Measurements from ENCODE around the gene BAG1.
A peak's percentile ranks its signal among the peaks of the same experiment; 100 is the strongest.

BAG1 gene

DNA sequence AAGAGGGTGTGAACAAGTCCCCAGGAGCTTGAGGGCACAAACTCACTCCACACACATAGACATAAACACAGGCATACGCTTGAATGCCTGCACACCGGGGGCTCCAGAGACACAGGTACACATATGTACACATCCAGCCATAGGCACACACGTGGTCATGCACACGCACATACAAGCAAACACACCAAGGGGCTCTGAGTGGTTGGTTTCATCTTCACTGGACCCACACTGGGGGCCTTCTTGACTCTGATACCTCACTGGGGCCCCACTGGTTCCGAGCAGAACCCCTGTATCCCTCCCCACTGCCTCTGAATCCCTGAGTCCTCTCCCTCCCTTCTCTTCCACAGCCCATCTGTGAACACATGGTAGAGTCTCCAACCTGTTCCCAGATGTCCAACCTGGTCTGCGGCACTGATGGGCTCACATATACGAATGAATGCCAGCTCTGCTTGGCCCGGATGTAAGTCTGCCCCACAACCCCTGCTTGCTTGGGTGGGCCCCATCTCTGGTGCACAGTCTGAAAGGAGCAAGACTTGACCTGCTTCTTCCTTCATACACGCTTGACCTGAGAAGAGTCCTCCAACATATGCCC is 18.1 kb downstream of the BAG1 start:
- DNase-seq (ENCODE audit: low read depth, low spot score): no peak
- no peak overlapping the region for H3K27ac ChIP-seq

DNA sequence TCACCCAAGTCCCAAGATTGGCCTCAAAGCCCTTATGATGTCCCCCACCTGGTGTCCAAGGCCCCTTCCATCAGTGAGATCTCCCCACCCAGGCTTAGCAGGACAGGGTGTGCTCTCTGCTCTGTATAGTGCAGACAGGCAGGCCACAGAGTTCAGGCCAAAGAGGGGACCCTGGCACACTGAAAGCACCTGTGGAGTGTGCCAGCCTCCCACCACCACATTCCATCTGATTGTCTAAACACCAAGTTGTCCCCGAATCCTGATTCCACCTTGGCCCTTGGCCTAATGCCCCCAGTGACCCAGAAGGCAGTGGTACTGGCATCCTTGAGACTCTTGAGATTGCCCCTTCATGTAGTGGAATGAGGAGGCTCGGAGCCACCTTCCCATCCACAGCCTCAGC is 19.2 kb downstream of the BAG1 start:
- no peak overlapping the region for H3K27ac ChIP-seq
- DNase-seq (ENCODE audit: low read depth, low spot score): no peak

DNA sequence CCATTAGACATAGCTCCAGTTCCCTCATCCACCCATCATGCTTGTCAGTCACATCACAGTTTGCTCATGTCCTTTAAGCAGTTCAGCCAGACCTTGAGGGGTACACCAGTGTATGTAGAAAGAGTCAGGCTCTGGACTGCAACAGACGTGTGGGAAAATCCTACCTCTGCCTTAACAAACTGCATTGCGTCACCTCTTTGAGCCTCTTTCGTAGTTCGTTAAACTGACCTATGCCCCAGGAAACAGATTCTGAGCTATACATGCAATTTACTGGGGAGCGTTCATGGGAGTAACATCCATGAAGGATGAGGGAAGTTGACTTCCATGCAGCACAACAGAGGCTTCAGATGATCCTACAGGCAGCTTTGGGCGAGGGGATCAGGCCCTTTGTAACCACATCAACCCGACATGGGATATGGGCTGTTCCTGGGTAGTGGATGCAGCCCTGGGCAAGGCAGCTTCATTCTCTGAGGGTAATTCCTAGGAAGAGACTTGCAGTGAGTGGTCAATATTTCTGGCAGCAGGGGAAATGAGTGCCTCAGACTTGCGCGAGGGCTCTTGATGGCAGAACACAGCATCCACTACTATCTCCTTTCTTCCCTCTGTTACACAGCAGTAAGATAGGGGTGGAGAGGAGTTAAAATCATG is 20.2 kb downstream of the BAG1 start:
- H3K27ac ChIP-seq: no peak overlapping the region
- DNase-seq (ENCODE audit: low read depth, low spot score): no peak

DNA sequence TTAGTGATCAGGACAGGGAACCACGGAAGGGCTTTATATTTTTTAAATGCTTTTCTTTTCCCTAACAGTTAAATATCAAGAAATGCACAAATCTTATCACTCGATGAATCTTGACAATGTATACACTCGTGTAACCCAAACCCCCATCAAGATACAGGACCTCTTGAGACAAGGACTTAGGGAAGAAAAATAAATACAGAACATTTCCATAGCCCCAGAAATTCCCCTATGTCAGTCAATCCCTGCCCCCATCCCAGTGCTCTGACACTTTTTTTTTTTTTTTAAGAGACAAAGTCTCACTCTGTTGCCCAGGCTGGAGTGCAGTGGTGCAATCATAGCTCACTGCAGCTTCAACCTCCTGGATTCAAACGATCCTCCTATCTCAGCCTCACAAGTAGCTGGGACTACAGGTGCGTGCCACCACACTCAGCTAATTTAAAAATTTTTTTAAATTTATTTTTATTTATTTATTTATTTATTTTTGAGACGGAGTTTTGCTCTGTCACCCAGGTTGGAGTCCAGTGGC is 21.8 kb downstream of the BAG1 start:
- H3K27ac ChIP-seq: no peak overlapping the region

DNA sequence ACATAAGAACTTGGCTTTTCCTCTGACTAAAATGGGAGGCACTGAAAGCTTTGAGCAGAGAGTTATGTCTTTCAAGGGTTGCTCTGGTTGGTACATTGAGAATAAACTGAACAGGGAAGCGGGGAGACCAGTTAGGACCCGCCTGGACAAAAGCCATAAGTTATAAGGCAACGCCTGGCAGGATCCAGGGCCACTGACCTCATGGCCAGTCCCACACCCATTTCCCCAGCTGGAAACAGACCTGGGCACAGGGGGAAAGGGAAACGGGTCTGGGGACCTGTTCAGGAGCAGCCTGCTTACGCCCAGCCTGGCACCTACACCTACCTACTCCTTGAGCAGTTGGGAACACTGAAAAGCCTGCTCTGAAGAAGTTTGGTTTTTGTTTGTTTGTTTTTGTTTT is 23.2 kb downstream of the BAG1 start:
- no peak for DNase-seq (ENCODE audit: low read depth, low spot score)
- no peak overlapping the region for H3K27ac ChIP-seq

More for the DNA sequence above, 21.8 kb downstream of the BAG1 start:
- no peak for DNase-seq (ENCODE audit: low read depth, low spot score)

DNA sequence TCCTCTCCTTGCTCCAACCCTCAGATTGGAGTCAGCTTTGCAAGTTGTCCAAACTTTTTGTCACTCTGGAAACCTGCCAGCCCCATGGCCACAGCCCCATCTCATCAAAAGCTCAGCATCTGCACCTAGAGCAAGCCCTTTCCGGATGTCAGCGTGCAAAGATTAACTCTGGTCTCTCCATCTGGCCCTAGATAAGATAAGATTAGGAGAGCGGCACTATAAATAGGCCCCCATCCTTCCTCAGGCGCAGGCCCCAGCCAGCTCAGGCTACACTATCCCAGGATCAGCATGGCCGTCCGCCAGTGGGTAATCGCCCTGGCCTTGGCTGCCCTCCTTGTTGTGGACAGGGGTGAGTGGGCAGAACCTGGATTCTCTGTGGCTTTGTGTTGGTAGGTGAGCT is 24.6 kb downstream of the BAG1 start, which contains the start of gene SPINK4:
Gene SPINK4, plus strand, starts transcription at position 247 of the 400 bp plus-strand sequence. Its CDS starts 42 bp downstream, at position 289.
- no peak within 1 kb of the TSS for H3K27ac ChIP-seq
- DNase-seq (ENCODE audit: low read depth, low spot score): no peak

DNA sequence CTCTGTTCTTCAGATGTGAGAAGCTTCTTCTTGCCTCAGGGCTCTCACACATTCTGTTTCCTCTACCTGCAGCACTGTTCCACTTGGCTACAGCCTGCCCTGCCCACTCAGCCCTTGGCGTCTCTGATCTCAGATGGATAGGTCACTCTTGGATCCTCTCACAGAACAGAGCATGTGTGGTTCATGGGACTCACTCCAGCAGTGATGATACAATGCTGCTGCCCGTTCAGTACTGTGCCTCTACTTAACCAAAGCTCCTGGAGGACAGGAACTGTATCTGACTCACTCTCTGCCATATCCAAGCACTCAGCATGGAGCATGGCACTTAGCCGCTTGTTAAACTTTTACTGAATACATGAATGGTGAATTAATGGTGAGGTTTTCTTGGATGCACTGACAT is 27.9 kb downstream of the BAG1 start:
- no peak for DNase-seq (ENCODE audit: low read depth, low spot score)

DNA sequence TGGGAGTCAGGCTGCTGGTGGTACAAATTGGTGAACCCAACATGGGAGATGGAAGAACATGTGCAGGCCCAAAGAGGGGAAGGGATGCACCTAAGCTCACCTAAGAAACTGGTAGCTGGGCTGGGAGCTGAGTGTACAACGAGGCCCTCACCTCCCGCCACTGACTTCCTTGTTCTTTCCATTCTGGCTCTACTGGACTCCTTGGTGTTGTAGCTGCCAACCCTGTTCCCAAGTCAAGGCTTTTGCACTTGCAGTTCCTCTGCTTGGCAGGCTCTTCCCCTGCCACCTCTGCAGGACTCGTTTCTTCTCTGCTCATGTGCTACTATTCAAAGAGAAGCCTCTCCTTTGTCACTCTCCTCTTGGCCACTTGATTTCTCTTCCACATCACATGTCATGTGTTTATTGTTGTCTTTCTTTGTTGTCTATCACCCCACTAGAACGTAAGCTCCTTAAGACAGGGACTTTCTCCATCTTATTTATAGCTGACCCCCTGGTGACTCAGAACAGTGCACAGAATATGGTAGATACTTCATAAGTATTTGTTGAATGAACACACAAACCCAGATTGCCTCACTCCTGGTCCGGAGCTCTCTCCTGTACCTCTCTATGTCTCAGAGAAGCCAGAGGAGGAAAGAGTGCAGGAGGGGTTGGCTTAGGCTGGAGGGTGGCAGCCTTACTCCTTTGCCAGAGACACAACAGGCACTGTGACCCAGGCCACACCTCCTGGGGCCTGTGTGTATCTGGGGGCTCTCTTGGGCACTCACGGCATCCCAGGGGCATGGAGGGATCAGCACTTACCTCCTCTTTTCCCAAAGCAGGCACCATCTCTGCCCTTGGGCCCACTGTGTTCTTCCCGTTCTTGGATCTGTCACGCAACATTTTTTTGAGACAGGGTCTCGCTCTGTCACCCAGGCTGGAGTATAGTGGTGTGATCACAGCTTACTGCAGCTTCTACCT is 29.7 kb downstream of the BAG1 start:
- H3K27ac ChIP-seq: peak overlapping the region; percentile 83
- DNase-seq (ENCODE audit: low read depth, low spot score): no peak

More for the DNA sequence above, 27.9 kb downstream of the BAG1 start:
- no peak overlapping the region for H3K27ac ChIP-seq

DNA sequence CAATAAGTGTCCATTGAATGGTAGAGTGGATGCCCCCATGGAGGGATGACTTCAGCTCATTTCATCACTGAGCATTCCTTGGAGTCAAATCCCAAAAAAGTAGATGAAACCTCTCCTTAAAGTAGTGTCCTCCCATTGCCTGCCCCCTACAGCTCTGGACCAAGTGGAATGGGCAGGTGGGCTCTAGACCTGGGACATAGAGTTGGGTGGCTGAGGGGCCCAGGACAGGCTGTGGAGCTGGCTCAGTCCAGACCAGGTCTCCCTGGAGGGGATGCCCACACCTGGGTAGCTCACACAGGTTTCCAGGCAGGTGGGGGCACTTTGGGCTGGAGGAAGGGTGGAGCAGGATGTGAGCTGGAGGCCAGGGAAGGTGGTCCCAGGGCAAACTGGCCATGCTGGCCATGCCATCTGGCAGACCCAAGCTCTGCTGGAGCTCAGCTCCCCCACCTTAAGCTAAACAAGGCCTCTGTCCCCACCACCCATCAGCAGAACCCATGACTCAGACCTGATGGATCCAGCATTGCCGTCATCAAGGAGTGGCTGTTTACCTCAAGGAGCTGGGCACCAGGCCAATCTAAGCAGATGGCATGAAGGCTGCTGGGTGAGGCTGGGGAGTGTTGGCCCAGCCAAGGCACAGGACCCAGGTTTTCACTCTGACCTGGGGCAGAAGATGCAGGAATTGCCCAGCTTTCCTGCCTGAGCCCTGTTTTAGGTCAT is 30.7 kb downstream of the BAG1 start:
- peak overlapping the region; percentile 83 for H3K27ac ChIP-seq
- peak; percentile 99 for DNase-seq (ENCODE audit: low read depth, low spot score)

DNA sequence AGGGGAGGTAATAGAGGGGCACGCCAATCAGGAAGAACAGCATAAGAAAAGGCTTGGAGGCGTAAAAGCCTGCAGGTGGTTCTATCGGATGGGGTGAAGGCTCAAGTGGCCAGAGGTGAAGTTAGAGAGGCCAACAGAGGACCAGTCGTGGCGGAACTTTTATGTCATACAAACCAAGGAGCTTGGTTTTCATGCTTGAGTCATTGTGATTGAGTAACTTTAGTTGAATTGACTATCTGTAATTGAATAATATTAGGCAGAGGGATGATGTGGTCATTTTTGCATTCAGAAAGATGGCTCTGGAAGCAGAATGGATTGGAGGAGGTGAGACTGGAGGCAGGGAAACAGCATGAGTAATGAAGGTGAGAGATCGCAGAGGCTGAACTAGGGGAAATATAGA is 31.7 kb downstream of the BAG1 start:
- H3K27ac ChIP-seq: peak overlapping the region; percentile 83
- no peak for DNase-seq (ENCODE audit: low read depth, low spot score)

DNA sequence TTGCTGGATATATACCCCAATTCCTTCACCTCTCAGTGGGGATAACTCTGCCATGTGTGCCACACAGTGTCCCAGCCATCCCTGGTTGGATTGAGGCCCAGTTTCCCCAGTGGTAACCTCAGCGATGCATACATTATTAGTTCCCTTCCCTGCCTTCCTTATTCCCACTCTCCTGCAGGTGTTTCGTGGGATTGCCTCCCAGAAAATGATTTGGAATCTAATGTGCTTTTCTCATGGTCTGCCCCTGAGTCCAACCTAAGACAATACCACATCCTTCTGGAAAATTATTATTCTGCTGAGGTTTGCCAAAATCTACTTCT is 32.9 kb downstream of the BAG1 start:
- DNase-seq (ENCODE audit: low read depth, low spot score): no peak
- H3K27ac ChIP-seq: peak overlapping the region; percentile 53

DNA sequence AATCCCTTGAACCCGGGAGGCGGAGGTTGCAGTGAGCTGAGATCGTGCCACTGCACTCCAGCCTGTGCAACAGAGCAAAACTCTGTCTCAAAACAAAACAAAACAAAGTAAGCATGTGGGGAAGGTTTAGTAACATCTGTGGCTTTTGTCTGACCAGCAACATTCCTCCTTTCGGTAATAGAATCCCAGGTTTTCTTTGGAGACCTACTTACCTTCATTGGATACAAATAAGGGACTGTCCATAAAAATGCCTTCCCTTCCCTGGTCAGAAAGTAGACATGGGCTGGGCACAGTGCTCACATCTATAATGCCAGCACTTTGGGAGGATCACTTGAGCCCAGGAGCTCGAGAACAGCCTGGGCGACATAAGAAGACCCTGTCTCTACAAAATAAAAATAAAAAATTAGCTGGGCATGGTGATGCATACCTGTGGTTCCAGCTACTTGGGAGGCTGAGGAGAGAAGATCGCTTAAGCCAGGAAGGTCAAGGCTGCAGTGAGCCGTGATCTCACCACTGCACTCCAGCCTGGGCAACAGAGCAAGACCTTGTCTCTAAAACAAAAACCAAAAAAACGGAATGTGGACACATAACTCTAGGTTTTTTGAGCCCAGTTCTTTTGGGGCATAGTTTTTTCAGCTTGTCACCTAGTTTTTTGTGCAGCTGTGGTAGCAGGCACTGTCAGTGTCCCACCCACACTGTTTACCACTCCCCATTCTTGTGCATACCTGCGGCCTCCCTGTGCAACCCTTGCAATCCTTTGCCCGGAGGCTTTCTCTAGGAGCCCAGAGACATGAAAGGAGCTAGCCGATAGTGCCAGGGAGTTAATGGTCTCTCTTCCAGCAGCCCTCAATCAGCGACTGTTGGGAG is 33.5 kb downstream of the BAG1 start:
- peak overlapping the region; percentile 53 for H3K27ac ChIP-seq
- no peak for DNase-seq (ENCODE audit: low read depth, low spot score)

DNA sequence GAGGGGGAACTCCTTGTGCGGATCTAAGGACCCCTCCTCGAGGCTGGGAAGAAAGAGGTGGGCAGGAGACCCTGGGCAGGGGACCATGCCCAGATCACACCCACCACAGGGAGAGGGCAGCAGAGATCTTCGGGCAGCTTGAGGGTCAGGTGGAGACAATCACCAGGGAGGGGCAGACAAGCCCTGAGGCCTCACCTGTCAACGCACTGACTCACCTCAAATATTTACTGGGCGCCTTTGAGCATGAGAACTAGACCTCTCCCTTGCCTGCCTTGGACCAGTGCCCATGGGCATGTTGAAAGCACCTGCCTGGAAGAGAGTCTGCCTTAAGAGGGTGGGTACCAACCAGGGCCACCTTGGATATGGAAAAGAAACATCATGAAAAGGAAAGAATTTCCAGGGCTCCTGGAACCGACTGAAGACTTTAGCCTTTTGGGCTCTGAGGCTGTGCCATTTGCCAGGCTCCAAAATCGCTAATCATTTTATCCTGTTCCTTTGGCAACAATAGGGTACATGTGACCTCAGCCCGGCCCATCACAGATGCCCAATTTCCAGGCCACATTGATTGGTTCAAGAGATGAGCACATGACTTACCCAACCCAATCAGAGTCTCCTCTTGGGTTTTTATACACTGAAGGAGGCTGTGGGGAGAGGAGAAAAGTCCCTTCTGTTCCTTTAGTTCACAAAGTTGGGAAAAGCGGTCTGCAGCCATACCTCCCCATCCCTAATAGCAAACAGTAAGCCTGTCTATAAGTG is 35.0 kb downstream of the BAG1 start:
- H3K27ac ChIP-seq: peak overlapping the region; percentile 53
- DNase-seq (ENCODE audit: low read depth, low spot score): peak; percentile 97

DNA sequence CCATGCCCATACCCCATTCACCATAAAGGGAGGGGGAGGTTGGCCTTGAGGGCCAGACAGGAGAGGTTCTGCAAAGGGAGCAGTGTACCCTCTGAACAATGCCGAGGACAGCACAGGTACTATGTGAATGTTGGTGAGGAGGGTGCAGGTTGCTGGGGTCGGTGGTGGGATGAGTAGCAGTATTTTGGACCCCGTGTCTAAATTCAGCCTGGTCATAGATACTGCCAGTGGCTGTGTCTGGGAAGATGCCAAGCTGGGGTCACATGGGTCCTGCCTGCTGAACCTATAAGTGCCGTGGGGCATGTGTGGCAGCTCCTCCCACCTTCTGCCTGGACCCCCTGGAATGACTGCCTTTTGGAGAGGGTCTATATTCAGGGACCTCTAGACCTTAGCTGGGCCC is 35.9 kb downstream of the BAG1 start:
- DNase-seq (ENCODE audit: low read depth, low spot score): no peak
- H3K27ac ChIP-seq: peak overlapping the region; percentile 53

DNA sequence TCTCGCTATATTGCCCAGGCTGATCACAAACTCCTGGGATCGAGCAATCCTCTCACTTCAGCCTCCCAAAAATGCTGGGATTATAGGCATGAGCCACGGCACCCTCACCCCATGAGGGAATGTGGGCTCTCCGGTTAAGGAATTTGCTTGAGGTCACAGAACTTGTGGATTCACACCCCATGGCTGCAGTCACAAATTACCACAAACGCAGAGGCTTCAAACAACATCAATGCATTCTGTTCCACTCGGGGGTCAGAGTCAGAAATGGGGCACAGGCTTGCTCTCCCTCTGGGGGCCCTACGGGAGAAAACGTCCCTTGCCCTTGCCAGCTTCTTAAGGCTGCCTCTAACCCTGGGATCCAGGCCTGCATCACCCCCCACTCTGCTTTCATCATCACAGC is 36.8 kb downstream of the BAG1 start:
- DNase-seq (ENCODE audit: low read depth, low spot score): no peak
- no peak overlapping the region for H3K27ac ChIP-seq

DNA sequence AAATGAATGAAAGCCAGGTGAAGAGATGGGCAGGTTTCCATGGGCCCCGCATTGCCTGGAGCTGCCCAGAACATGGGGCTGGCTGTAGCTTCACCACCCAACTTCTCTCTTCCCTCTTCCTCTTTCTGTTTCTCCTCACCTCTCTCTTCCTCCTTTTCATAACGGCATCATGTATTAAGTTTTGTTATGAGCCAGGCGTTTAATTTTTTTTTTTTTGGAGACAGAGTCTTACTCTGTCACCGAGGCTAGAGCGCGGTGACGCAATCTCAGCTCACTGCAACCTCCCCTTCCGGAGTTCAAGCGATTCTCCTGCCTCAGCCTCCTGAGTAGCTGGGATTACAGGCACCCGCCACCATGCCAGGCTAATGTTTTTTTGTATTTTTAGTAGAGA is 37.5 kb downstream of the BAG1 start:
- DNase-seq (ENCODE audit: low read depth, low spot score): no peak
- no peak overlapping the region for H3K27ac ChIP-seq

DNA sequence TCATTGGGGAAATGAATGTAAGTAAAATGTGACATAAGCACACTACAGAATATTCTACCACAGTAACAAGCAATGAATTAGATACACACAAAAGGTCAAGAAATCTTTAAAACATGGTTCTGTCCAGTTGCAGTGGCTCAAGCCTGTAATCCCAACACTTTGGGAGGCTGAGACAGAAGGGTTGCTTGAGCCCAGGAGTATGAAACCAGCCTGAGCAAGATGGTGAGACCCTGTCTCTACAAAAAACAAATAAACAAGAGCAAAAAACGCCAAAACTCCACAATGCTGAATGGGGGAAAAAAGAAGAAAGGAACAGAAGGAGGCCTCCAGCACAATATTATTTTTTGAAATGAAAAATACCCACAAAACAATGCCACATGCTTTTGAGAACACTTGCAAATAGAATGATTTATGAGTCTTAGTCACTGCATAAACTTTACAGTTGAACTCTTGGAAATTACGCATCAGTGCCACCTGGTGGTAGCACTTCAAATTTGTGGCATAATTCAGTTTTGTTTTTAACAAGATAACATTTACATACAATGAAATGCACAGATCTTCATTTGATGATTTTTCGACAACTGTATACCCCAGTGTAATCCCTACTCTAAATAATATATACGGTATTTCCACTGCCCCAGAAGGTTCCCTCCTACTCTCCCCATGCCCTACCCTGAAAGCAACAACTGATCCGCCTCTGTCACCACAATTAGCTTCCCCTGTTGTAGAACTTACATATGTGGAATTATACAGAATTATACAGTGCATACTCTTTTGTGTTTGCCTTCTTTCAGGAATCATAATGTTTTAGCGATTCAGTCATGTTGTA is 39.0 kb downstream of the BAG1 start:
- H3K27ac ChIP-seq: no peak overlapping the region
- no peak for DNase-seq (ENCODE audit: low read depth, low spot score)

DNA sequence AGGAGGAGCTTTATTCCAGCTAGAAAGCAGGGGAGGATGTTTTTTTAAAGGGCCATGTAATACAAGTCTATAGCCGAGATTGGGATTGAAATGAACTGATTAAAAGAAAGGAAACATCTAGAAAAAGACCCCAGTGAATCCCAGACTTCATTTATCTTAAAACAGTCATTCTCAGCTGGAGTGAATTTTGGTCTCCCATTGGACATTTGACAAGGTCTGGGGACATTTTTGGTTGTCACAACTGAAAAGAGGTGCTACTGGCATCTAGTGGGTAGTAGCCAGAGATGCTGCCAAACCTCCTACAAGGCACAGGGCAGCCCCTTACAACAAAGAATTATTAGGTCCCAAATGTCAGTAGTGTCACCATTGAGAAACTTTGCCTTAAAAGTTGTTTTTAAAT is 40.8 kb downstream of the BAG1 start:
- H3K27ac ChIP-seq: no peak overlapping the region
- no peak for DNase-seq (ENCODE audit: low read depth, low spot score)
